Left ventricle myocardium inferior (tissue), 1 donor: ENCODE measurements around the gene CYP2C19. TPM values are rescaled to one million over a fixed set of nuclear protein-coding genes. Genes with fewer than 3 reads are reported as not detected.
"Not testable (repeated sequence)": the region's sequence is repeated elsewhere in the genome, so short reads cannot be mapped to it uniquely, and the experiment has no call there.

ENCODE experiments used
- DNase-seq: peaks from one replicate; pipeline ENCODE4 v3.0.0-alpha.2; 2020
- H3K27ac ChIP-seq: fragments of 200-600 bp; replicated peaks from 2 replicates; pipeline ENCODE4 v1.8.0; 2021
- H3K27me3 ChIP-seq: fragments of 200-600 bp; 2 replicates; pipeline ENCODE4 v1.8.0; 2021; ENCODE audit warnings: low read depth
- H3K36me3 ChIP-seq: fragments of 200-600 bp; 2 replicates; pipeline ENCODE4 v1.8.0; 2021
- H3K4me1 ChIP-seq: fragments of 200-600 bp; 2 replicates; pipeline ENCODE4 v1.8.0; 2021
- H3K4me3 ChIP-seq: fragments of 200-600 bp; 2 replicates; pipeline ENCODE4 v1.8.0; 2021; ENCODE audit warnings: mild to moderate bottlenecking, moderate library complexity
- H3K9me3 ChIP-seq: fragments of 200-600 bp; replicated peaks from 2 replicates; pipeline ENCODE4 v1.8.0; 2021
- CTCF ChIP-seq: fragments of 200-600 bp; IDR thresholded peaks from 2 replicates; pipeline ENCODE4 v1.8.0; 2021; ENCODE audit warnings: antibody characterized with exemption, mild to moderate bottlenecking, borderline replicate concordance
- intact Hi-C: fragments of 100-400 bp; cut with micrococcal nuclease; formaldehyde crosslinking; loops from one replicate; pipeline ENCODE4 v1.11.0; 2022
- total RNA-seq: library from RNA; stranded (reverse); fragmentation: NEBNext Ultra II Directional; extraction: Animal tissue kit (Norgen Biotek cat#: 25700); gene quantifications from one replicate; pipeline ENCODE4 v1.2.1, GENCODE V29; 2021
- donor health status: DM: no; HTN: yes; CAD: no; lungs with severe emphysema.

The CYP2C19 gene
- total RNA-seq, 1 donor from 2014 or later: not detected

GRCh38 chr10:94785211-94785610, 22.7 kb downstream of the CYP2C19 start:
- no peaks in the 10 kb centered on the region for H3K27me3 ChIP-seq
- no peak overlapping the region for H3K27ac ChIP-seq
- peaks cover 17% of the 10 kb centered on the region for H3K9me3 ChIP-seq
- DNase-seq: no peak
- H3K36me3 ChIP-seq: no peaks in the 10 kb centered on the region
- H3K4me1 ChIP-seq: peaks cover 4% of the 10 kb centered on the region
- intact Hi-C loops: no loop called here
- TF ChIP-seq CTCF: no peak
- no peak overlapping the region for H3K4me3 ChIP-seq

GRCh38 chr10:94800551-94800950, 38.1 kb downstream of the CYP2C19 start:
- H3K4me3 ChIP-seq, intact Hi-C loops, H3K4me1 ChIP-seq, H3K27me3 ChIP-seq, H3K36me3 ChIP-seq, DNase-seq, H3K27ac ChIP-seq: not testable (repeated sequence)
- H3K9me3 ChIP-seq: peaks cover 31% of the 10 kb centered on the region

DNA sequence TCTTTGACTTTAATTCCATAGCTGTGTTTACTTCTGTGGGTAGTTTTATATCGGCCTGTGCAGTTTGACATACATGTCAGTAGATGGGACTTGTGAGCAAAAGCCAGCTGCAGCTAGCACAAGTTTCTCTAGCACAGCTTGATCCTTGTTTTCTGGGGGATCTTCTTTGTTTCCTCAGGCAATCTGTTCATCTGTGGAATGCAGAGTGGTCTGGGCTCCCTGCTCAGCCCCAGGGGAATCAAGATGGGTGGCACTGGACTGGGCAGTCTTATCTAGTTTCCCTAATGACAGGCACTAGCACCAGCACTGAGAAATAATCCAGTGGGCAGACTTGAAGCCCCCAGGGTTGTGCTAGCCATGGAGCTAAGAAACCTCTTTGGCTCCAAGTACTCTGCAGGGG, 40.8 kb downstream of the CYP2C19 start:
- Histone ChIP-seq H3K9me3 (peaks cover 27% of the 10 kb centered on the region), H3K4me1 (no peaks in the 10 kb centered on the region), H3K36me3 (no peaks in the 10 kb centered on the region), H3K27me3 (no peaks in the 10 kb centered on the region), H3K27ac (no peak overlapping the region), H3K4me3 (no peak overlapping the region)
- TF ChIP-seq CTCF: no peak
- intact Hi-C loops: no loop called here
- no peak for DNase-seq

DNA sequence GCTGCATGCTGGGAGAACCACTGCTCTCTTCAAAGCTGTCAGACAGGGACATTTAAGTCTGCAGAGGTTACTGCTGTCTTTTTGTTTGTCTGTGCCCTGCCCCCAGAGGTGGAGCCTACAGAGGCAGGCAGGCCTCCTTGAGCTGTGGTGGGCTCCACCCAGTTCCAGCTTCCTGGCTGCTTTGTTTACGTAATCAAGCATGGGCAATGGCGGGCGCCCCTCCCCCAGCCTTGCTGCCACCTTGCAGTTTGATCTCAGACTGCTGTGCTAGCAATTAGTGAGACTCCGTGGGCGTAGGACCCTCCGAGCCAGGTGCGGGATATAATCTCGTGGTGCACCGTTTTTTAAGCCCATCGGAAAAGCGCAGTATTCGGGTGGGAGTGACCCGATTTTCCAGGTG, 67.5 kb downstream of the CYP2C19 start:
- peaks cover 59% of the 10 kb centered on the region for H3K9me3 ChIP-seq
- H3K27me3 ChIP-seq, H3K27ac ChIP-seq, H3K4me3 ChIP-seq, intact Hi-C loops, H3K36me3 ChIP-seq, H3K4me1 ChIP-seq, DNase-seq: not testable (repeated sequence)

DNA sequence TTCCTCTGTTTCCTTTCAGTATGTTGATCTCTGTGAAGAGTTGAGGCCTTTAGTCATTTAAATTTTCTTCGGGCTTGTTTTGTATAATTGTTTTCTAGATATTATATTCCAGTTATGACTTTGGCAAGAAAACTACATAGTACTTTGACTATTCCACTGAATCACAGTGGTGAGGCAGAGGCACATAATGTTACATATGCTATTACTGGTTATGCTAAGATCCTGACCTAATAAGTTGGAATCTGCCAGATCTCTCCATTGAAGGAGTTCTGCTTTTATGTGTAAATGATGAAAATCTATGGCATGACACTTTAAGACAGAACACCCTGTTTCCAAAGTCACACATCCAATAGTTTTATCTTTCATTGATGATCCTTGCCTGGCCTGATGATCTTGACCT, 83.7 kb downstream of the CYP2C19 start:
- no peak overlapping the region for H3K27ac ChIP-seq

DNA sequence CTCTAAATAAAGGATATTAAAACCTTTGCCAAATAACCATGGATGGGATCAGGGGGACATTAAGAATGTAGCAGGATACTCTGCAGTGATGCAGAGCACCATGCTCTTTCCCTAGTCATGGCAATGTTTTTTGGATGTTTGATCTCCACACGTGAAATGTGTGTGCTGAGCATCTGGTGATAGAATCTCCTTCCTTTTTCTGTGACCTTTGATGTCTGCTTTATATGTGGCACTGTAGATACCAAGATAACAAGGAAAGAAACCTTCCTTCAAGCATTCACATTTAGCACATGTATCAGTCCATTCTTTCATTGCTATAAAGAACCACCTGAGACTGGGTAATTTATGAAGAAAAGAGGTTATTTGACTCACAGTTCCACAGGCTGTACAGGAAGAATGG, 88.3 kb downstream of the CYP2C19 start:
- H3K4me3 ChIP-seq: no peak overlapping the region
- H3K4me1 ChIP-seq: no peaks in the 10 kb centered on the region
- no peaks in the 10 kb centered on the region for H3K27me3 ChIP-seq
- intact Hi-C loops: no loop called here
- DNase-seq: no peak
- no peaks in the 10 kb centered on the region for H3K36me3 ChIP-seq
- no peak overlapping the region for H3K27ac ChIP-seq
- H3K9me3 ChIP-seq: peaks cover 6% of the 10 kb centered on the region
- TF ChIP-seq CTCF: no peak

More for the DNA sequence above, 83.7 kb downstream of the CYP2C19 start:
- TF ChIP-seq CTCF: no peak
- Histone ChIP-seq H3K4me3 (no peak overlapping the region), H3K4me1 (no peaks in the 10 kb centered on the region), H3K9me3 (peaks cover 16% of the 10 kb centered on the region), H3K36me3 (no peaks in the 10 kb centered on the region), H3K27me3 (no peaks in the 10 kb centered on the region)
- DNase-seq: no peak
- intact Hi-C loops: no loop called here

- H3K9me3 ChIP-seq: peaks cover 6% of the 10 kb centered on the region
- intact Hi-C loops: no loop called here
- no peak for TF ChIP-seq CTCF
- H3K27me3 ChIP-seq: no peaks in the 10 kb centered on the region
- H3K27ac ChIP-seq: no peak overlapping the region
- DNase-seq: no peak
- H3K4me3 ChIP-seq: no peak overlapping the region
- H3K36me3 ChIP-seq: no peaks in the 10 kb centered on the region
- no peaks in the 10 kb centered on the region for H3K4me1 ChIP-seq
These were observed 88.8 kb downstream of the CYP2C19 start for GRCh38 chr10:94851263-94851662.
